Measurements from ENCODE around the gene PLOD1. TPM values are rescaled to one million over a fixed set of nuclear protein-coding genes. Genes with fewer than 3 reads are reported as not detected.

Gene PLOD1
- total RNA-seq, 1 donor from 2014 or later: 113 TPM

DNA sequence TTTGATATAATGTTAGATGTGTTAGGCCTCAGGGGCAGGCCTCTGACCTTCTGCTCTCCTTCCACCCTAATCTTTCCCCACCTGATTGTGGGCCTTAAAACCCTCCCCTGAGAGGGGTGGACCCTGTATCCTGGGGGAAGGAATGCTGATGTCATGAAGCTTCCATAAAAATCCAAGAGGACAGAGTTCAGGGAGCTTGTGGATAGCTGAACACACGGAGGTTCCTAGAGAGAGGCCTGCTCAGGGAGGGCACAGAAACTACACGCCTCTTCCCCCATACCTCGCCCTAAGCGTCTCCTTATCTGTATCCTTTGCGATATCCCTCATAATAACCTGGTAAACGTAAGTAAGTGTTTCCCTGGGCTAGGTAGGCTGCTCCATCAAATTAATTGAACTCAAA, 50.1 kb downstream of the PLOD1 start:
- peaks cover 11% of the 10 kb centered on the region for H3K4me1 Mint-ChIP-seq (ENCODE audit: low read depth, unreplicated experiment)
- H3K9me3 Mint-ChIP-seq (ENCODE audit: unreplicated experiment): peaks cover 3% of the 10 kb centered on the region
- H3K27ac Mint-ChIP-seq (ENCODE audit: unreplicated experiment): no peak overlapping the region
- H3K4me3 Mint-ChIP-seq (ENCODE audit: unreplicated experiment): no peak overlapping the region
- no peaks in the 10 kb centered on the region for H3K36me3 Mint-ChIP-seq (ENCODE audit: unreplicated experiment)
- no peak for DNase-seq
- H3K27me3 Mint-ChIP-seq (ENCODE audit: unreplicated experiment): peaks cover 3% of the 10 kb centered on the region
- TF ChIP-seq, protein P1, sequence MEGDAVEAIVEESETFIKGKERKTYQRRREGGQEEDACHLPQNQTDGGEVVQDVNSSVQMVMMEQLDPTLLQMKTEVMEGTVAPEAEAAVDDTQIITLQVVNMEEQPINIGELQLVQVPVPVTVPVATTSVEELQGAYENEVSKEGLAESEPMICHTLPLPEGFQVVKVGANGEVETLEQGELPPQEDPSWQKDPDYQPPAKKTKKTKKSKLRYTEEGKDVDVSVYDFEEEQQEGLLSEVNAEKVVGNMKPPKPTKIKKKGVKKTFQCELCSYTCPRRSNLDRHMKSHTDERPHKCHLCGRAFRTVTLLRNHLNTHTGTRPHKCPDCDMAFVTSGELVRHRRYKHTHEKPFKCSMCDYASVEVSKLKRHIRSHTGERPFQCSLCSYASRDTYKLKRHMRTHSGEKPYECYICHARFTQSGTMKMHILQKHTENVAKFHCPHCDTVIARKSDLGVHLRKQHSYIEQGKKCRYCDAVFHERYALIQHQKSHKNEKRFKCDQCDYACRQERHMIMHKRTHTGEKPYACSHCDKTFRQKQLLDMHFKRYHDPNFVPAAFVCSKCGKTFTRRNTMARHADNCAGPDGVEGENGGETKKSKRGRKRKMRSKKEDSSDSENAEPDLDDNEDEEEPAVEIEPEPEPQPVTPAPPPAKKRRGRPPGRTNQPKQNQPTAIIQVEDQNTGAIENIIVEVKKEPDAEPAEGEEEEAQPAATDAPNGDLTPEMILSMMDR (IDR thresholded peaks at IDR 0.05; ENCODE audit: partially characterized antibody, unreplicated experiment): no peak

DNA sequence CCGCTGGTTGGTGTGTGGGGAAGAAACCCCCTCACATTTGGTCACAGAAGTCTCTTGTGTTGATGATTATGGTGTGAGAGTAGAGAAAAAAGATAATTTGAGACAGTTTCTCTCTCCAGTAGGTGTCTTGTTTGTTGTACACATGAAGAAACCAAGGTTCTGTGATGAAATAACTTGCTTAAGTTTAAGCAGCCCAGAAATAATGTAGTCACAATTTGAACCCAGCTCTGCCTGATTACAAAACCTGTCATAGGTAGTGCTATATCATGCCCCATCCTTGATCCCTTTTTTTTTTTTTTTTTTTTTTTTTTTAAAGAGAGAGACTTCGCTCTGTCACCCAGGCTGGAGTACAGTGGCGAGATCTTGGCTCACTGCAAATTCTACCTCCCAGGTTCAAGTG, 50.7 kb downstream of the PLOD1 start:
- no peaks in the 10 kb centered on the region for H3K36me3 Mint-ChIP-seq (ENCODE audit: unreplicated experiment)
- H3K4me1 Mint-ChIP-seq (ENCODE audit: low read depth, unreplicated experiment): peaks cover 8% of the 10 kb centered on the region
- TF ChIP-seq, protein P1 (IDR thresholded peaks at IDR 0.05; ENCODE audit: partially characterized antibody, unreplicated experiment): no peak
- DNase-seq: no peak
- H3K4me3 Mint-ChIP-seq (ENCODE audit: unreplicated experiment): no peak overlapping the region
- peaks cover 1% of the 10 kb centered on the region for H3K27me3 Mint-ChIP-seq (ENCODE audit: unreplicated experiment)
- no peak overlapping the region for H3K27ac Mint-ChIP-seq (ENCODE audit: unreplicated experiment)
- peaks cover 3% of the 10 kb centered on the region for H3K9me3 Mint-ChIP-seq (ENCODE audit: unreplicated experiment)

DNA sequence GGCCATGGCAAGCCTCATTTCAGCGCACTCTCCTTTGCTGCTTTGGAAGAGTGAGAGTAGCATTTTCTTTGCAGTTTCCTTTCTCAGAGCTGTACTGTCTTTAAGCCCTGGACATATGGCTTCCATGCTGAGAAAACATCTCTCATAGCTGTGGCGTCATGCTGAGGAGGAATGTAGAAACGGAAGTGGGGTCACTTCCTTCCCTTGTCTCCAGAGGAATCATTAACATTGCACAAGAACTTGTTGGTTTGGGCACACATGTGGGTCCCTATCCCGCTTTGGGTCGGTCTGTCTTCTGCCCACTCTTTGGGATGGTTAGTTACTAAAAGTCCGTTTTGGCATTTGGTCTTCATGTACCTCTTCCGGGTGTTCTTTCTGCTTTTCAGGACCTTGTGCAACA, 51.3 kb downstream of the PLOD1 start:
- H3K27ac Mint-ChIP-seq (ENCODE audit: unreplicated experiment): no peak overlapping the region

DNA sequence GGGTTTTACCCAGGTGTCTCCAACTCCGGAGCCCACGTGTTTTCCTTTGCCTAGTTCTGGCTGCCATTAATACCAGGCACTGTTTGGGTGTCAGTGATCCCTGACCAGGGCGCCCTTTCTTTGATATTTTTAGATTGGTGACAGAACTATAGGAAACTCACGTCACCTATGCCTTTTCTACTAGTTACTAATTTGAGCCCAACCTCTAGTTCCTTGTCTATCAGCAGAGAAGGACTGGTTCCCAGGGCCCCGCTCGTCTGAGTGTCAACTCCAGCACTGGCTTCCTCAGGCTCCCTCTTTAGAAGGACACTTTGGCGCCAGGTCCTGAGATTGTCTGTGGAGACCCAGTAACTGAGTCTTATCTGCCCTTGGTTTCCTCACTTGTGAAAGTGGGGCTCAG, 55.2 kb downstream of the PLOD1 start:
- Mint-ChIP-seq H3K27ac (ENCODE audit: unreplicated experiment) (no peak overlapping the region), H3K27me3 (ENCODE audit: unreplicated experiment) (no peaks in the 10 kb centered on the region), H3K9me3 (ENCODE audit: unreplicated experiment) (no peaks in the 10 kb centered on the region), H3K4me1 (ENCODE audit: low read depth, unreplicated experiment) (no peaks in the 10 kb centered on the region), H3K4me3 (ENCODE audit: unreplicated experiment) (no peak overlapping the region), H3K36me3 (ENCODE audit: unreplicated experiment) (no peaks in the 10 kb centered on the region)
- no peak for DNase-seq
- TF ChIP-seq, protein P1 (IDR thresholded peaks at IDR 0.05; ENCODE audit: partially characterized antibody, unreplicated experiment): no peak

More for the DNA sequence above, 51.3 kb downstream of the PLOD1 start:
- peaks cover 3% of the 10 kb centered on the region for H3K9me3 Mint-ChIP-seq (ENCODE audit: unreplicated experiment)
- TF ChIP-seq, protein P1 (IDR thresholded peaks at IDR 0.05; ENCODE audit: partially characterized antibody, unreplicated experiment): no peak
- no peak overlapping the region for H3K4me3 Mint-ChIP-seq (ENCODE audit: unreplicated experiment)
- H3K36me3 Mint-ChIP-seq (ENCODE audit: unreplicated experiment): no peaks in the 10 kb centered on the region
- peaks cover 8% of the 10 kb centered on the region for H3K4me1 Mint-ChIP-seq (ENCODE audit: low read depth, unreplicated experiment)
- no peak for DNase-seq
- H3K27me3 Mint-ChIP-seq (ENCODE audit: unreplicated experiment): no peaks in the 10 kb centered on the region

DNA sequence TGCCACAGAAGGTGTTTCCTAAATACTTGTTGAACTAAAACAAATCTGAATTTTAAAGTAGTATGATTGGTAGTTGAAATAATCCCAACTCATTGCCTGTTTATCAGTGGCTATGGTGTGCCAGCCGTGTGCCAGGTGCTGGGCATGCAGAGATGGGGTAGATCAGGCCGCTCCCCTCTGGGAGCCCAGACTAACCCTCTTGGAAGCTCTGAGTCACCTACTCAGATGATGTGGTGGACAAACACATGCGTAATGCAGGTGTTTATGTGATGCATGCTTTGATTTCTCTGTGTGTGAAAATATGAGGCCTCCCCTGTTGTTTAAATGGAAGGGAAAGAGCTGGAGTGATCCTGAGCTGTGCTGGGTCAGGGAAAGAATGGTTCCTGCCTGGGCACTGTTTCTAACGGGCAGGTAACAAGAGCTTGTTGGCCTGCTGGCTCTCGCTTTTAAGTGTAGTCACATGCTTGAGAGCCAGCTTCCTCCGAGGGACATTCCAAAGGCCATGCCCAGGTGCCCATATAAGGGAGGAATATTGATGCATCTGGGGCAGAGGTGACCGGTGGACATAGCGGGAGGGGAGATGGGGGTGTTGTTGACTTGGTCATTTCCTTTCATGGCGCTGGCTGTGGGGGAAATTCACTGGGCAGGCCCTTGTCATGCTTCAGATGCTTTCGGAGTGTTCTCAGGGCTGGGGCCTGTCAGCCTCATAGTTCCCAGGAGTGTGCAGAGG, 56.0 kb downstream of the PLOD1 start:
- H3K9me3 Mint-ChIP-seq (ENCODE audit: unreplicated experiment): no peaks in the 10 kb centered on the region
- H3K4me1 Mint-ChIP-seq (ENCODE audit: low read depth, unreplicated experiment): no peaks in the 10 kb centered on the region
- no peak overlapping the region for H3K4me3 Mint-ChIP-seq (ENCODE audit: unreplicated experiment)
- TF ChIP-seq, protein P1 (IDR thresholded peaks at IDR 0.05; ENCODE audit: partially characterized antibody, unreplicated experiment): no peak
- H3K27ac Mint-ChIP-seq (ENCODE audit: unreplicated experiment): no peak overlapping the region
- no peaks in the 10 kb centered on the region for H3K27me3 Mint-ChIP-seq (ENCODE audit: unreplicated experiment)
- no peaks in the 10 kb centered on the region for H3K36me3 Mint-ChIP-seq (ENCODE audit: unreplicated experiment)
- DNase-seq: no peak

Measured in glutamatergic neuron (in vitro differentiated cells).